DND-41 (cell line): ENCODE measurements around the gene ANKLE2.

Source experiments
- CTCF ChIP-seq: IDR thresholded peaks from 2 replicates; pipeline ENCODE4 v1.5.1; 2012; ENCODE audit warnings: borderline replicate concordance, low read length, moderate library complexity, mild to moderate bottlenecking; ENCODE audit not compliant: poor library complexity, severe bottlenecking; ENCODE audit errors: extremely low read depth
- EZH2 ChIP-seq: IDR thresholded peaks from 3 replicates; pipeline ENCODE4 v1.6.1; 2012; ENCODE audit warnings: borderline replicate concordance, low read depth, mild to moderate bottlenecking, moderate library complexity, low read length, inconsistent platforms; ENCODE audit not compliant: severe bottlenecking

GRCh38 chr12:132734206-132734605 lies 27.4 kb downstream of the ANKLE2 start:
- TF ChIP-seq CTCF (no peak), EZH2 (no peak)
